HG02852 (cell line): Measurements from ENCODE around the gene MBD6.
"Not testable (repeated sequence)": the region's sequence is repeated elsewhere in the genome, so short reads cannot be mapped to it uniquely, and the experiment has no call there.

ENCODE experiments used
- ATAC-seq: cut with Tn5 transposase; IDR thresholded peaks from one replicate; pipeline ENCODE4 v1.9.1; 2021; ENCODE audit warnings: mild to moderate bottlenecking, moderate library complexity; ENCODE audit not compliant: unreplicated experiment

Gene MBD6

DNA sequence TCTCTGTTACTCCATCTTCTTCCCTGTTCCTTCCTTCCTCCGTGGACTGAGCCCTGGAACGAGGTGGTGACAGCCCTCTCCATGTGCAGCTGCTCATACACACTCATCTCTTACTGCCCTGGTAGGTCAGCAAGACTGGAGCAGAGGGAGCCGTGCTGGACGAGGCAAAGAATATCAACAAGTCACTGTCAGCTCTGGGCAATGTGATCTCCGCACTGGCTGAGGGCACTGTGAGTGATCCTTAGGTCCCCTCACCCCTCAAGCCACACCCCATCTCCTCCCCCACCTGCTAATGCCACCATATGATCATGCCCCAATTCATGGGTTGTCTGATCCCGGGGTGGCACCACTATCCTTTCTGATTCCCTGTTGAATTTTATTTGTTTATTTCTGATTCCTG, 46.2 kb downstream of the MBD6 start:
- ATAC-seq = no peak

DNA sequence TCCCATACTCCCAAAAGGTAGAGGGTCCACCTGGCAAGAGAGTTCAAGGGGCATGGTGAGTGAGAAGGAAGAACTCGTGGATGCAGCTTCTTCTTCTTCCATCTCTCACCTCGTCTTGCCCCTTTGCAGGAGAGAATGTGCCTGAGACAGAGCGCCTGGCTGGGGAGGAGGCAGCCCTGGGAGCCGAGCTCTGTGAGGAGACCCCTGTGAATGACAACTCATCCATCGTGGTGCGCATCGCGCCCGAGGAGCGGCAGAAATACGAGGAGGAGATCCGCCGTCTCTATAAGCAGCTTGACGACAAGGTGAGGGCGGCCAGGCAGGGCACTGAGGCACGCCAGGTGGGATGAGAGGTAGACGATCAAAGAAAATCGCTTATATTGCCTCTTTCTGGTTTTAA, 47.2 kb downstream of the MBD6 start:
- ATAC-seq = no peak

DNA sequence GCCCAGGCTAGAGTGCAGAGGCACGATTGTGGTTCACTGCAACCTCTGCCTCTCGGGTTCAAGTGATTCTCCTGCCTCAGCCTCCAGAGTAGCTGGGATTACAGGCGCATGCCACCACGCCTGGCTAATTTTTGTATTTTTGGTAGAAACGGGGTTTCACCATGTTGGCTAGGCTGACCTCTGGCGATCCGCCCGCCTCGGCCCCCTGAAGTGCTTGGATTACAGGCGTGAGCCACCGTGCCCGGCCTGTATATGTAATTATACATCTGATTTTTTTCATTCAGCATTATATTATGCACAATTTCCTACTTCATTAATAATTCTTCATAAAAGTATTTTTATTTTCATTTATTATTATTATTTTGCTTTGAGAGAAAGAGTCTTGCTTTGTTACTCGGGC, 47.8 kb downstream of the MBD6 start:
- not testable (repeated sequence) for ATAC-seq

DNA sequence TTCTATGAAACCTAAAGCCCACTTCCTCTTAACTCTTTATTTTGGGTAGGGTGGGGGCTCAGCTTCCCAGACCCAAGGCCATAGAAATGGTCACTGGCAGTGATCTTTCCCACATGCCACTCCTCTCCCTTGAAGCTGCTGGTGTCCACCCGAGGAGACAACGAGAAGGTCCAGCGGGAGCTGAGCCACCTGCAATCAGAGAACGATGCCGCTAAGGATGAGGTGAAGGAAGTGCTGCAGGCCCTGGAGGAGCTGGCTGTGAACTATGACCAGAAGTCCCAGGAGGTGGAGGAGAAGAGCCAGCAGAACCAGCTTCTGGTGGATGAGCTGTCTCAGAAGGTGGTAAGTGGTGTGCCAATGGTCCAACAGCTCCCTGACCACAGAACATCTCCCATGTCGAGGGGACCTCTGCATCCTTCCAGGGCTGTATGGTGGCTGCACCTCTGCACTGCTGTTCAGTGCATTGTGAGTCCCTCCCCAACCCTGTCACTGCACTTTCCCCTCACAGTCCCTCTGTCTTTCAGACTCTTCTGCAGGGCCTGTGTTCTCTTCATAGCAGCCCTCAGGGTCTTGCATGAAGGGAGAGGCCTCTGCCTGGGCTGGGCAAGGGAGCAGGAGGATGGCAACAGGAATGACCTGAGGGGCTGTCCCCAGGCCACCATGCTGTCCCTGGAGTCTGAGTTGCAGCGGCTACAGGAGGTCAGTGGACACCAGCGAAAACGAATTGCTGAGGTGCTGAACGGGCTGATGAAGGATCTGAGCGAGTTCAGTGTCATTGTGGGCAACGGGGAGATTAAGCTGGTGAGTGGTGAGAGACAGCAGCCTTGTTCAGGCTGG, 49.5 kb downstream of the MBD6 start:
- no peak for ATAC-seq

DNA sequence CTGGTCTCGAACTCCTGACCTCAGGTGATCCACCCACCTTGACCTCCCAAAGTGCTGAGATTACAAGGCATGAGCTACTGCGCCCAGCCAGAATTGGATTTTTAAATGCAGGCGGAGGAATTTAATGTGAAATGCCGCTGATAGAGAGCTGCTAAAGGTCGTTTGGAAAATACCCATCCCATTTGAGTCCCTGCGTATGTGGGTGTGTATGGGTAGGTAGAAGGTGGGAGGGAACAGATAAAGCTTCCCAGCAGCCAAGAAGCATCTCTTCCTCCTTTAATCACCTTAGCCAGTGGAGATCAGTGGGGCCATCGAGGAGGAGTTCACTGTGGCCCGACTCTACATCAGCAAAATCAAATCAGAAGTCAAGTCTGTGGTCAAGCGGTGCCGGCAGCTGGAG, 52.2 kb downstream of the MBD6 start:
- ATAC-seq = no peak

DNA sequence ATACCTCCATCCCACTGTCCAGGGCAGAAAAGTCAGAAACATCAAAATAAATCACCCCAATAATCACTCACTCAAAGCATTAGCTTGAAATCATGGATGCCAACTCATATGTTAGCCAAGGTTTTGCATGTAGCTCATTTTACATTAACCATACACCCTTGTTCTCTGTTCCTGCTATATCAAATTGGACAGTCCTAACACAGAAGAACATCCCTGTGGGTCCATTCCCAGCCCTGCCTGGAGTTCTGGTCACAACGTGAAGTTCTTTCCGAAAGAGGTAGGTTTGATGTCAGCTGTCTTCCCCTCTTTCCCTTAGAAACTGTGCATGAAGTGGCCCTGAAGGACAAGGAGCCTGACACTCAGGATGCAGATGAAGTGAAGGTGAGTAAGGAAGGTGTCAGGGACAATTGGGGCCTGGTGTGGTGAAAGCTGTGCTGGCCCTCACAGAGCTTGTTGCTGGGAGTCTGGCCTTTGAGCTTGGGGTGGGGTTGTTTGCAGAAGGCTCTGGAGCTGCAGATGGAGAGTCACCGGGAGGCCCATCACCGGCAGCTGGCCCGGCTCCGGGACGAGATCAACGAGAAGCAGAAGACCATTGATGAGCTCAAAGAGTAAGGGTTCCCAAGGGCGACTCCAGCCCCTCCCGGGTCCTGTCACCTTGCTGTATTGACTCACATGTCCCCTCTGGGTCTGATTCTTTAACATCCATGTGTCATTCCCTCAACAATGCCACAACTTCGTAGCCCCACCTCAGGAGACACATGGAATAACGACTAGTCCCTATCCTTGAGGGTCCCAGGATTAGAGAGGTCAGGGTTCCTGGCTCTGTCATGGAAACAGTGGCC, 53.4 kb downstream of the MBD6 start:
- no peak for ATAC-seq

DNA sequence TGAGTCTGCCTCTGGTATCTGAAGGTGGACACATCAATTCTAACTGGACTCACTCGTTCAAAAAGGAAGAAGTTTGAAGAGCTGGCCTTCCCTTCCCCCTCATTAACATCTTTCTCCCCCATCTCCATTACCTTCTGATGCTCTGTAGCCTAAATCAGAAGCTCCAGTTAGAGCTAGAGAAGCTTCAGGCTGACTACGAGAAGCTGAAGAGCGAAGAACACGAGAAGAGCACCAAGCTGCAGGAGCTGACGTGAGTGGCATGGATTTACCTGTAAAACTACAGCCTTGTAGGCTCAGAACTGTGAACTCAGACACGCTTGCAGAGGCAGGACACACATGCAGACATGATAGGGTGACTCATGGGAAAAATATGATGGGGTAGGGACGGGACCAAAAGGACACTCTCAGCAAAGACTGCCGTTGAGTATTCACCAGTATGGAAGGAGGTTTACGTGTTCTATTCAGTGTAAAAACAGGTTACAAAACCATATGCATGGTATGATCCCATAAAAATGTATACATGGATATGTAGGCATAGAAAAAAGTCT, 54.1 kb downstream of the MBD6 start:
- no peak for ATAC-seq

DNA sequence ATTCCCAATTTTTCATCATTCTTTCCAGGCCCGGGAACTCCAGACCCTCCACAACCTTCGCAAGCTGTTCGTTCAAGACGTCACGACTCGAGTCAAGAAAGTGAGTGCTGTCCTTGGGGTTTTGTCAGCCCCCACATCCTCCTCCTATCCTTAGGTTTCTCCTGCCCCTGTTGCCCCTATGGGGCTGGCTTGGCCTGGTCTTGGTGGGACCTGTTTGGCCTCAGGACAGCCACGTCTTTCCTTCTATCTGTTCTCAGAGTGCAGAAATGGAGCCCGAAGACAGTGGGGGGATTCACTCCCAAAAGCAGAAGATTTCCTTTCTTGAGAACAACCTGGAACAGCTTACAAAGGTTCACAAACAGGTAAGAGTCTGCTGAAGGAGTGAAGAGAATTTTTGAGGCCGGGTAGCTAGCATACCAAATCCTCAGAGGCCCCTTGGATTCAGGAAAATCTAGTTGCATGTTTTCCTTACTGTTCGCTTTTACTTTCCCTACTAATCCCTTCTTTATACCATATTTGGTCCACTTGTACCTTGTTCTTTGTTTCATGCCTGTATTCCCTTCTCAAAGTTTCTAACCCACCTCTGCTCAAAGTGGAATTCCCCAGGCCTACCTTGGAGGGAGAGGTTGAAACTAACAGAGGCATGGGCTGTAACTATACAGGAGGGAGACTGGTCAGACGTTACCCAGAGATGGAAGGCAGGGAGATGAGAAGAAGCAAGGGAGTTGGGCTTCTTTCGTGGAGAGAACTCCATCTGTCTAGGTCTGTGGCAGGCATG, 55.5 kb downstream of the MBD6 start:
- no peak for ATAC-seq

DNA sequence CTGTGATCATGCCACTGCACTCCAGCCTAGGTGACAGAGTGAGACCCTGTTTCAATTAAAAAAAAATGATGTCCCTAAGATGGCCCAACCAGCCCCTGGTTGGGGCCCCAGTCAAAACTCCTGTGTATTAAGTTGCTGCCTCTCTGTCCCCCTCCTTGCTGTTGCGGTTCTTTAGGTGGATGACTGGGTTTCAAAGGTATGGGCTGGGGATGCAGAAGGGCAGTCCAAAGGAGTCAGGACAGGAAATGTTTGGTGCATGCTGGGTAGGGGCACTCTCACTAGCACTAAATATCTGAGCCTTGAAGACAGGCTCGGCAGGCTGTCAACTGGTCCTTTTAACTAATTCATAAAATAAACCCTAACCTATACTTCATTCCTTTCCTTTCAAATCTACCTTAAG, 56.4 kb downstream of the MBD6 start:
- no peak for ATAC-seq
